Measurements from ENCODE around the gene JARID2.

DNA sequence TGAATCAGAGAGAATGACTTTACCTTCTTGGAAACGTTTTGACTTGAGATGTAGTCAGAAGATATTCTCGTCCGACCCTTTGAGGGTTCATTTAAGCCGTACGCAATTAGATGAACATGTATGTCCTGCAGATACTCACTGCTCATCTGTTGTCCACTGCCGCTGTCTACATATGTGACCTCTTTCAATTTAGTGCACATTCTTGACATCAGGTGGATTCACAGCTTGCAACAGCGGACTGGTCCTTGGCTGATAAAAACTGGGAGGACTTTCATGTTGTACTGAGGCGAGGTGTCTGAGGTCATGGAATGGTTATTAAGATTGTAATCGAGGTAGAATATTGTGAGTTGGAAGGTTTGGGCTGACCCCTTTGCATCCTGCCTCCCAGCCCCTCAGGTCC lies 194.2 kb downstream of the JARID2 start:
- TF ChIP-seq, protein P1, sequence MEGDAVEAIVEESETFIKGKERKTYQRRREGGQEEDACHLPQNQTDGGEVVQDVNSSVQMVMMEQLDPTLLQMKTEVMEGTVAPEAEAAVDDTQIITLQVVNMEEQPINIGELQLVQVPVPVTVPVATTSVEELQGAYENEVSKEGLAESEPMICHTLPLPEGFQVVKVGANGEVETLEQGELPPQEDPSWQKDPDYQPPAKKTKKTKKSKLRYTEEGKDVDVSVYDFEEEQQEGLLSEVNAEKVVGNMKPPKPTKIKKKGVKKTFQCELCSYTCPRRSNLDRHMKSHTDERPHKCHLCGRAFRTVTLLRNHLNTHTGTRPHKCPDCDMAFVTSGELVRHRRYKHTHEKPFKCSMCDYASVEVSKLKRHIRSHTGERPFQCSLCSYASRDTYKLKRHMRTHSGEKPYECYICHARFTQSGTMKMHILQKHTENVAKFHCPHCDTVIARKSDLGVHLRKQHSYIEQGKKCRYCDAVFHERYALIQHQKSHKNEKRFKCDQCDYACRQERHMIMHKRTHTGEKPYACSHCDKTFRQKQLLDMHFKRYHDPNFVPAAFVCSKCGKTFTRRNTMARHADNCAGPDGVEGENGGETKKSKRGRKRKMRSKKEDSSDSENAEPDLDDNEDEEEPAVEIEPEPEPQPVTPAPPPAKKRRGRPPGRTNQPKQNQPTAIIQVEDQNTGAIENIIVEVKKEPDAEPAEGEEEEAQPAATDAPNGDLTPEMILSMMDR (IDR thresholded peaks at IDR 0.05; ENCODE audit: insufficient read depth, low read depth, low read length), result no peak
- no peak for TF ChIP-seq EZH2 (IDR thresholded peaks at IDR 0.05; ENCODE audit: insufficient read depth, low read length)
